Stimulated activated CD4-positive, alpha-beta T cell treated with anti-CD3 and anti-CD28 coated beads, Interleukin-2, amount 100 ng/mL, for 4 hours (primary cell): ENCODE results near the gene PDE9A.

Experiments used
- DNase-seq: peaks from one replicate; pipeline ENCODE4 v3.0.0-alpha.2; 2020; ENCODE audit warnings: low read depth

PDE9A gene

DNA sequence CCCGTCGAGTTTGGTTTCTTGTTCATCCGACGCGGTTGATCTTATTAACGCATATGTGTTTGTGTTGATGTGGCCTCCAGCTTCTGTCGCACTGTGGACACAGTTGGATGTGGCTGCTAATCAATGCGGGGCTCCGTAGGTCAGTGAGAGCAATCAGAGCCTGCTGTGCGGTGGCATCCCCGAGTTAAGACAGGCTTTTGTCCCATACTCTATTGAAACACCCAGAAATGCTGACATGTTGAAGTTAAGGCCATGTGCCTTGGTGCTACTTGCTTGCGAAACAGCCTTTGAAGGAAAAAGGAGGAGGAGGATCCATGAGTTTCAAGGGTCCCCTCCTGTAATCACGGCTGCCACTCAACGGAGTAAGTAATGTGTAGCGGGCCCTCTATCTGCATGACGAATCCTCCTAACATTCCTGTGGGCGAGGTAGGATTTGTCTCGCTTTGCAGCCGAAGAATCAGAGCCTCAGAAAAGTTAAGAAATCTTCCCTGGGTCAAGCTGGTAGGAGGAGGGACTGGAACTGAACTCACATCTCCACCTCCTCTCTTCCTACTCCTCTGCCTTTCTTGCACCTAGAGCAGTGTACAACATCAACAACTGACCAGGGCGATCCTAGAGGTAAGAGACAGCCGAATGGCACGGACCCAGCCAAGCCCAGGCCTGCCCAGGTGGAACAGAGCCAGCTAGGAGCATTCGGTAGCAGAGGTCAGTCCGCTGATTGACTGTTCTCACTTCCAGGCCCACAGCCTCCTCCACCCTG, 19.5 kb downstream of the PDE9A start:
- no peak for DNase-seq

DNA sequence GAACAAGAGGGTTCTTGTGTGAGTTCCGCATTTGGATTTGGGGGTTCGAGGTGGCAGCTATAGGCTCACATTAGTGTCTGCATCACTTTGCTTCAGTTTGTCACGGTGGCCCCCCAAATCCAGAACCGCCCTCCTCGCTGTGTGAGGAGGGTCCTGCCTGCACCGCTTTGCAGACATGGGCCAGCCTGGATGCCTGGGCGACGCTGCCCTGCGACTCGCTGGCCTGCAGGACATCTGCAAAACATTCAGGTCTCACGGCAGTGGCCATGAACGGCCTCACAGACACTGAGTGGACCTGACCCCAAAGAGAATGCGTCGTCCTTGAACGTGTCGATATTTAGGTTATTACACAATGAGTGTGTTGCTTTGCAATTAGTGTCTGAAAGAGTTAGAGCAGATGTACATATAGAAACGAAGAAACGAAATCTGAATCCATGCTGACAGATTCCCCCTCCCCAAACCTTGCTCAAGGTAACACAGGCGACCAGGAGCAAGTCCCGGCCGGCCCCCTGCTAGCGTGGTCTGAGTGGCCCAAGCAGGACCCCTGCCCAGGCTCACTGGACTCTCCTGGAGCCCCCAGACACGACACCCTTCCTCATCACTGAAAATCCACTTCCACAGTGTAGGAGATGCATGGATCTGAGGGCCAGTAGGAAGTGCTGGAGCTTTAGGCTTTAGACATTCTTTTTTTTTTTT, 20.4 kb downstream of the PDE9A start:
- DNase-seq, result no peak

GRCh38 chr21:42674351-42674940, 21.0 kb downstream of the PDE9A start:
- no peak for DNase-seq

DNA sequence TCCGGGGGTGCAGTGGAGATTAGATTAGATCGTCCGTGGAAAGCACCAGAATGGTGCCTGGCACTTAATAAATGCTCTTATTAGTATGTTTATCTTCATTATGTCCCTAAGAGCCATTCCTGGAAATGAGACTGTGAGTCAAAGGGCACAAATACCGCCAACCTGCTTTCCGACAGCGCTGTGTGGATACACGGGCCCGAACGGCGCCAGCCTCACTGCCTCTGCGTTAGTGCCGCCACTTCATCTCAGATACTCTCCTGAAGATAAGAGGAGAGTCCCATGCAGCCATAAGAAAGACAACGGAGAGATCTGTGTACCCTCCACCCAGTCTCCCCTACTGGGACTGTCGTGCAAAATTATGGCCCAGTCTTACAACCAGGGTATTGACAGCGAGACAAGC, 22.0 kb downstream of the PDE9A start:
- DNase-seq, result no peak

GRCh38 chr21:42676808-42677207, 23.4 kb downstream of the PDE9A start:
- no peak for DNase-seq

GRCh38 chr21:42677339-42678321, 24.2 kb downstream of the PDE9A start:
- no peak for DNase-seq

DNA sequence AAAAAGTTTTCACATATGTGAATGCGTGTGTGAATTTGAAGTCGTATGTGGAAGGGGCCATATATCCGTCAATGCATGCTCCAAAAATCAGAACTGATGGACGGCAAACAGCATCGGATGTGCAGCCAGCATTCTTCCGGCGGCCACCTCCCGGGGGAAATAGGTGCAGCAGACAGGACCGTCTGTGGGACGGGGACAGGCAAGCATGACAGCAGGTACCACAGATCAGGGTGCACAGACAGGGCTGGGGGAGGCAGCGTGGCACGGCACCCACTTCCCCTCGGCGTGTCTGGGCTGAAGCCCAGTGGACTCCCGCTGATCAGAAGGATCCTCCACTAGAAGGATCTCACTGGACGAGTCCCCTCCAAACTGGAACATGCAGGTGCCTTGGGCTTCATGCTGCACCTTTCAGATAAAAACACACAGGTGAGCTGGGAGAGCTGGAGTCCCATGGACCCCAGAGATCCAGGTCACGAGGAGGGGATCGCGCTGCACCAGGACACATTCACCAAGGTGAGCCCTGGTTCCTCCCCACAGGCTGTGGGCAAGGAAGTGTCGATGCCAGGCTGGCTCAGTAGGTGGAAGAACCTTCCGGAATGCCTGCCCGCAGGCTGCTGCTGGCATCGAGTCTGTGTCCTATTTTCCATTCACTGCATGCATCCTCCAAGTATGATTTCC, 25.3 kb downstream of the PDE9A start:
- DNase-seq, result no peak

GRCh38 chr21:42679319-42680057, 26.1 kb downstream of the PDE9A start:
- DNase-seq, result no peak

GRCh38 chr21:42680058-42680330, 26.6 kb downstream of the PDE9A start:
- DNase-seq, result no peak

DNA sequence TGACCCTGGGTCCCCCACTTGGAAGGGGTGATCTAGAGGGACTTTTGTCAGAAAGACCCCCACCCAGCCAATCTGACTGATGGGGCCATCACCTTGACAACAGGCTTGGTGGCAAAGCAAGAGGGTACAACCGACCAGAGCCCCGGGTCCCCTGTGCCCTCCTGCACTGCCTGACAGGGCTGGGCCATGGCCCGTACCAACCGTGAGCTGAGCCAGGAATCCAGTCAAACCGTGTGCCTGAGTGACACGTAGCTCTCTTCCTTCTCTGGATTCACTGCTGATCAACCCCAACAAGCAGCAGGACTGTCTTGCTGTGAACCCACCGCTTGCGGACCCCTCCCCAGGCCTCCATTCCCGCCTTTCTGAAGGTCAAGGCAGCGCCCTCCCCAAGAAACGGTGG, 27.0 kb downstream of the PDE9A start:
- no peak for DNase-seq

DNA sequence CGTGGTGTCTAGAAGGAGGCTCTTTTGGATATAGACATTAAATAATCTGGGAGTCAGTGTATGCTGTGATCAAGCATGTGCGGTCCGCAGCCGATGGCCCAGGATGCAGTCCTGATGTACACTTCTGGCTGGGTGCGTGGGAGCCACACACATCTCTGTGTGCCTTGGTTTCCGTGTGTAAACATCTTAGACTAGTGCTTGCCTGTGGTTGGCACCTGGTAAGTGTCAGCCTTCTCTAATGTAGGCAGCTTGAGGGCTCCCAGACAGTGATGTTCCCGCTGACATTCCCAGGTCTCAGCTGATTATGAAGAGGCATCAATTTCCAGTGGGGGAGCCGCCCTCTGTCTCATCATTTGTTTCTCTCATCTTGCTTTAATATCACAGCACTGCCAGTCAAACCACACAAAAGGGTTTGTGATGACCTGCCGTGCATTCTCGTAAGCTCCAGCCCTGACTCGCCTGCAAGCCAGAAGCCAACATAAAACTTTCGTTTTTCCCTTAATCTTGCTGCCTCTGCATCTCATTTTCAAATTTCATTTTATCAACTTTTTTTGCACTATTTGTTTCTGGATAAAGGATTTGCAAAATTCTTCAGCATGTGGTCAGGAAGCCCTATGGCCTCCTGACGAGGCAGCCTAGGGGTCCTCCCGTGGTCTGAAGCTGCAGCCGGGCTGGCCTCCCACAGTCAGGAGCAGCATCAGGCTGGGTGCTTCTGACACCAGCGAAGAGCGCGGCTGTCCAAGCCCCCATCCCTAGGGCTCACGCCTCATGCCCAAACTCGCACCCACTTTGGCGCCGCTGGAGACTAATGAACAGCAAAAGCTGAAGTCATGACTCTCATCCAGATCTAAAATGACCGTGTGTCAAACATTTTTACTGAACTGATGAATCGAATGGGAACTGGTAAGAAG, 28.1 kb downstream of the PDE9A start:
- DNase-seq, result no peak

- DNase-seq, result no peak
Observed at GRCh38 chr21:42682661-42683210, 29.3 kb downstream of the PDE9A start.

- no peak for DNase-seq
Observed at GRCh38 chr21:42683371-42684108, 30.1 kb downstream of the PDE9A start.

GRCh38 chr21:42684109-42684916, 30.9 kb downstream of the PDE9A start:
- DNase-seq, result no peak

DNA sequence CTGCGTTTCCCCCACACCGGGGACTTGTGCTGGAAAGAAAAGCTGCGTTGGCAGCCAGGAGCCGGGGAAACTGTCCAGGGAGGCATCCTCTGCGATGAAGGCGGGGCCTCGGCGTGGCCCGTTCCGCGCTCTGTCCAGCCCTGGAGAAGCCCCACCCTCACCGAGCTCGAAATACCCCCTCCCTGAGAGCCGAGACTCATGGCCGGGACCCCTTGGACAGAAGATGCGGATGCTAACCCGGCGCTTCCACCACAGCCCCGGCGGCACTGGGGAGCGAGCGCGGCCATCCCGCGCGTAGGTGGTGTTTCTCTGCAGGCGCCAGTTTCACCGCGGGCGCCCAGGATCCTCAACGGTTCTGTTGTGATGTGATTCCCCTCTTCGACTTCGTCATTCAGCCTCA, 31.6 kb downstream of the PDE9A start:
- no peak for DNase-seq

DNA sequence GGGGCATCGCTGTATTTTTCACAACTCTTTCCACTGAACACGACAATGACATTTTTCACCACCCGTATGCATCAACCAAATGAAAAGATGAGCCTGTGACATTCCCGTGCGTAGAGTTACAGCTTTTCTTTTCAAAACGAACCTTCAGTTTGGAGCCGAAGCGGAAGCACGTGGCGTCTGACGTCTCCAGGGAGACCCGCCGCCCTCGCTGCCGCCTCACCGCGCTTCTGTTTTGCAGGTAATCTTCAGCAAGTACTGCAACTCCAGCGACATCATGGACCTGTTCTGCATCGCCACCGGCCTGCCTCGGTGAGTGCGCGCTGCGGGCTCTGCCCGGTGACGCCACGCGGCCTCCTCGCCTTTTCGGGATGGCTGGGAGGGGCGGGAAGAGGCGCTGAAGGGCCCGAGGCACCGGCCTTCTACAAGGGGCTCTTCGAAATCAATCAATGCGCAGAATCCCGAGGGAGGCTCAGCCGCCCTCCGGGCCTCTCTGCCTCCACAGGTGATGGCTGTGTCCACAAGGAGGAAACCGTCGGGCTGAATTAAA, 32.6 kb downstream of the PDE9A start:
- no peak for DNase-seq

- DNase-seq, result no peak
Observed at GRCh38 chr21:42687796-42688195, 34.4 kb downstream of the PDE9A start.
